CD4-positive, alpha-beta T cell (primary cell): ENCODE measurements around the gene RASGRF2. TPM values are rescaled to one million over a fixed set of nuclear protein-coding genes. Genes with fewer than 3 reads are reported as not detected.

ENCODE experiments used
- ATAC-seq: fragments of 200-7000 bp; cut with Tn5 transposase; one replicate; pipeline ENCODE4 v1.10.0; 2022; ENCODE audit warnings: mild to moderate bottlenecking; ENCODE audit not compliant: poor library complexity
- CTCF ChIA-PET: fragments of 350-600 bp; sonication (Branson Sonifier 250); formaldehyde crosslinking; loops from one replicate; lab custom pipeline; 2021; ENCODE audit warnings: antibody characterized with exemption, inconsistent platforms; lab: Charles Lee
- POLR2A ChIA-PET: fragments of 350-600 bp; sonication (Branson Sonifier 250); formaldehyde crosslinking; loops from one replicate; lab custom pipeline; 2021; ENCODE audit warnings: antibody characterized with exemption, inconsistent platforms; lab: Charles Lee
- DNase-seq, 14 experiments: peaks; one replicate each; pipeline ENCODE4 v3.0.0-alpha.2; 2013 to 2020; ENCODE audit warnings: mixed read lengths in 2 of 14
- H3K27ac ChIP-seq, 2 donors: one replicate each; pipeline versions ENCODE4 v1.5.1 to v1.7.0; 2013; ENCODE audit warnings: low read length in 2 of 2, low read depth in 1 of 2, mild to moderate bottlenecking in 1 of 2
- H3K27me3 ChIP-seq, 2 experiments: 1 replicate in 1 of 2; 2 replicates in 1 of 2; pipeline versions ENCODE4 v1.6.1 to v1.7.0; 2013; ENCODE audit warnings: low read length in 2 of 2, control low read depth in 1 of 2, mild to moderate bottlenecking in 1 of 2, moderate library complexity in 1 of 2; ENCODE audit not compliant: insufficient read depth in 2 of 2, control insufficient read depth in 1 of 2
- H3K36me3 ChIP-seq: one replicate; pipeline ENCODE4 v1.6.1; 2013; ENCODE audit warnings: low read length, control low read depth; ENCODE audit not compliant: insufficient read depth
- H3K4me1 ChIP-seq: one replicate; pipeline ENCODE4 v1.6.1; 2013; ENCODE audit warnings: low read length, control low read depth; ENCODE audit not compliant: insufficient read depth
- H3K4me3 ChIP-seq: one replicate; pipeline ENCODE4 v1.5.1; 2013; ENCODE audit warnings: mild to moderate bottlenecking, low read length, moderate library complexity
- H3K9me3 ChIP-seq, 2 experiments: 1 replicate in 1 of 2; 2 replicates in 1 of 2; pipeline versions ENCODE4 v1.6.1 to v1.7.0; 2013; ENCODE audit warnings: low read length in 2 of 2, mild to moderate bottlenecking in 2 of 2, control low read depth in 1 of 2, moderate library complexity in 1 of 2; ENCODE audit not compliant: control insufficient read depth in 1 of 2, insufficient read depth in 1 of 2
- H3K27ac Mint-ChIP-seq: one replicate; pipeline ENCODE4 v1.8.0; 2020; ENCODE audit warnings: mixed read lengths
- H3K27me3 Mint-ChIP-seq: one replicate; pipeline ENCODE4 v1.8.0; 2021; ENCODE audit warnings: mixed read lengths
- H3K36me3 Mint-ChIP-seq: one replicate; pipeline ENCODE4 v1.8.0; 2021; ENCODE audit warnings: low read depth, mixed read lengths
- H3K4me1 Mint-ChIP-seq: one replicate; pipeline ENCODE4 v1.8.0; 2021; ENCODE audit warnings: low read depth, mixed read lengths
- H3K4me3 Mint-ChIP-seq: one replicate; pipeline ENCODE4 v1.8.0; 2020; ENCODE audit warnings: mild to moderate bottlenecking, mixed read lengths
- H3K9me3 Mint-ChIP-seq: one replicate; pipeline ENCODE4 v1.8.0; 2020; ENCODE audit warnings: mixed read lengths
- CTCF ChIP-seq: fragments of 200-600 bp; IDR thresholded peaks from one replicate; pipeline ENCODE4 v1.8.0; 2022; ENCODE audit warnings: antibody characterized with exemption, mild to moderate bottlenecking
- intact Hi-C, 2 experiments: fragments of 100-400 bp; cut with DNase I in 1 of 2; cut with micrococcal nuclease in 1 of 2; formaldehyde crosslinking; loops; one replicate each; pipeline versions ENCODE4 v1.15.1 to v1.9.0; 2023 to 2025; cut with DNase I, micrococcal nuclease
- total RNA-seq, 174 experiments: library from RNA in 2 of 174; stranded (reverse) in 2 of 174; gene quantifications; one replicate each; pipeline ENCODE4 v1.2.3 and lab custom pipeline; 2021 to 2026

Gene RASGRF2
- total RNA-seq, 2 experiments from 2014 or later: 21.9 to 24.9 TPM

GRCh38 chr5:81003811-81004386 is 43.7 kb downstream of the RASGRF2 start:
- peaks cover 10% of the 10 kb centered on the region for H3K36me3 Mint-ChIP-seq
- no peaks in the 10 kb centered on the region for H3K9me3 Mint-ChIP-seq
- Histone ChIP-seq H3K4me1 (peaks cover 71% of the 10 kb centered on the region), H3K27ac (peak overlapping the region in 1 of 2 donors; percentile 66), H3K27me3 (no peaks in the 10 kb centered on the region), H3K9me3 (no peaks in the 10 kb centered on the region), H3K4me3 (no peak overlapping the region), H3K36me3 (no peaks in the 10 kb centered on the region)
- no peak for TF ChIP-seq CTCF
- ATAC-seq (no peak), DNase-seq (peak in 1 of 14 experiments; percentile 25)
- peak overlapping the region; percentile 81 for H3K4me3 Mint-ChIP-seq
- ChIA-PET POLR2A (interaction anchor here (6.5 kb wide), 1 partner anchor 45 kb away, joined by 82 read pairs; the partner anchor contains the start of gene RASGRF2), CTCF (no interaction called here)
- intact Hi-C loops: no loop called here
- peak overlapping the region; percentile 92 for H3K27ac Mint-ChIP-seq
- H3K4me1 Mint-ChIP-seq: peaks cover 91% of the 10 kb centered on the region
- H3K27me3 Mint-ChIP-seq: no peaks in the 10 kb centered on the region

GRCh38 chr5:81005708-81006107 is 45.5 kb downstream of the RASGRF2 start:
- no peaks in the 10 kb centered on the region for H3K27me3 ChIP-seq
- H3K36me3 ChIP-seq: no peaks in the 10 kb centered on the region
- intact Hi-C loops: loop anchor here in 1 of 2 experiments (2.0 kb wide), 1 partner anchor 45 kb away; the partner anchor contains the start of gene RASGRF2
- DNase-seq (no peak), ATAC-seq (no peak)
- peak overlapping the region; percentile 35 for H3K4me3 Mint-ChIP-seq
- peaks cover 10% of the 10 kb centered on the region for H3K36me3 Mint-ChIP-seq
- H3K4me3 ChIP-seq: no peak overlapping the region
- ChIA-PET POLR2A (interaction anchor here (0.7 to 6.5 kb wide), 4 partner anchors 10 to 46 kb away, joined by 3 to 82 read pairs (median 14); partner anchors contain the start of gene RASGRF2), CTCF (interaction anchor here (0.6 kb wide), 1 partner anchor 42 kb away, joined by 3 read pairs; no protein-coding TSS in a partner anchor)
- no peaks in the 10 kb centered on the region for H3K27me3 Mint-ChIP-seq
- H3K9me3 Mint-ChIP-seq: no peaks in the 10 kb centered on the region
- peak overlapping the region; percentile 92 for H3K27ac Mint-ChIP-seq
- no peak for TF ChIP-seq CTCF
- H3K27ac ChIP-seq: peak overlapping the region in 1 of 2 donors; percentile 78
- H3K9me3 ChIP-seq: no peaks in the 10 kb centered on the region
- peaks cover 88% of the 10 kb centered on the region for H3K4me1 Mint-ChIP-seq
- H3K4me1 ChIP-seq: peaks cover 63% of the 10 kb centered on the region

- ATAC-seq: no peak
- H3K36me3 Mint-ChIP-seq: peaks cover 10% of the 10 kb centered on the region
- H3K36me3 ChIP-seq: no peaks in the 10 kb centered on the region
- H3K4me1 Mint-ChIP-seq: peaks cover 88% of the 10 kb centered on the region
- CTCF ChIA-PET: interaction anchor here (1.2 to 3.4 kb wide), 4 partner anchors 9 to 46 kb away, joined by 3 to 15 read pairs (median 4); partner anchors contain the start of gene RASGRF2
- H3K9me3 ChIP-seq: no peaks in the 10 kb centered on the region
- H3K27me3 Mint-ChIP-seq: no peaks in the 10 kb centered on the region
- H3K27me3 ChIP-seq: no peaks in the 10 kb centered on the region
- H3K4me1 ChIP-seq: peaks cover 60% of the 10 kb centered on the region
- H3K27ac Mint-ChIP-seq: peak overlapping the region; percentile 92
- peak in 1 of 14 experiments; percentile 23 for DNase-seq
- intact Hi-C loops: loop anchor here in 1 of 2 experiments (2.0 kb wide), 1 partner anchor 45 kb away; the partner anchor contains the start of gene RASGRF2
- peak overlapping the region; percentile 87 for H3K4me3 Mint-ChIP-seq
- POLR2A ChIA-PET: interaction anchor here (0.7 to 6.5 kb wide), 7 partner anchors 10 to 81 kb away, joined by 3 to 82 read pairs (median 10); partner anchors contain the start of gene RASGRF2
- peak overlapping the region; percentile 50 for H3K4me3 ChIP-seq
- H3K9me3 Mint-ChIP-seq: no peaks in the 10 kb centered on the region
- no peak for TF ChIP-seq CTCF
- H3K27ac ChIP-seq: peak overlapping the region; percentile 78 to 91
Measured at GRCh38 chr5:81006231-81006630, 46.1 kb downstream of the RASGRF2 start.
